H1 (cell line): ENCODE data around the gene KIF11. TPM values are rescaled to one million over a fixed set of nuclear protein-coding genes. Genes with fewer than 3 reads are reported as not detected.

Experiments
- CTCF ChIA-PET: fragments of 300-600 bp; sonication (Branson Sonifier 250); formaldehyde crosslinking; loops from one replicate; lab custom pipeline; 2021; ENCODE audit not compliant: partially characterized antibody; lab: Charles Lee
- POLR2A ChIA-PET: fragments of 300-600 bp; sonication (Branson Sonifier 250); formaldehyde crosslinking; loops from one replicate; lab custom pipeline; 2021; ENCODE audit warnings: inconsistent platforms; ENCODE audit not compliant: partially characterized antibody; lab: Charles Lee
- DNase-seq, 2 experiments: peaks; one replicate each; pipeline versions ENCODE4 v3.0.0 to v3.0.0-alpha.2; 2010 to 2022; ENCODE audit warnings: low spot score in 2 of 2, low read depth in 1 of 2, mixed read lengths in 1 of 2
- FAIRE-seq: peaks from 2 replicates; lab custom pipeline; 2011; peaks lifted over from hg19 to GRCh38; lab: Jason Lieb, UNC
- H2AFZ ChIP-seq: 2 replicates; pipeline ENCODE4 v1.8.1; 2012; ENCODE audit warnings: low read length, inconsistent platforms
- H2AK5ac ChIP-seq: 2 replicates; pipeline ENCODE4 v1.6.1; 2013; ENCODE audit warnings: low read depth, low read length
- H2BK120ac ChIP-seq: replicated peaks from 2 replicates; pipeline ENCODE3; 2013; ENCODE audit warnings: low read depth, low read length, inconsistent platforms
- H2BK12ac ChIP-seq: 2 replicates; pipeline ENCODE4 v1.6.1; 2013; ENCODE audit warnings: low read depth, low read length
- H2BK15ac ChIP-seq: 2 replicates; pipeline ENCODE4 v1.6.1; 2013; ENCODE audit warnings: low read length
- H2BK20ac ChIP-seq: 2 replicates; pipeline ENCODE4 v1.6.1; 2013; ENCODE audit warnings: low read length
- H2BK5ac ChIP-seq: 2 replicates; pipeline ENCODE4 v1.6.1; 2013; ENCODE audit warnings: low read depth, low read length
- H3K14ac ChIP-seq: 2 replicates; pipeline ENCODE4 v1.6.1; 2013; ENCODE audit warnings: inconsistent platforms; ENCODE audit not compliant: insufficient read length
- H3K18ac ChIP-seq: 2 replicates; pipeline ENCODE4 v1.6.1; 2013; ENCODE audit warnings: low read length; ENCODE audit errors: extremely low read depth
- H3K23ac ChIP-seq: 2 replicates; pipeline ENCODE4 v1.6.1; 2013; ENCODE audit warnings: inconsistent platforms; ENCODE audit not compliant: insufficient read length
- H3K23me2 ChIP-seq: 2 replicates; pipeline ENCODE4 v1.6.1; 2013; ENCODE audit warnings: low read depth, low read length
- H3K27ac ChIP-seq: 2 replicates; pipeline ENCODE4 v1.6.1; 2011; ENCODE audit warnings: low read depth, low read length, inconsistent platforms
- H3K27me3 ChIP-seq, 4 experiments: replicated peaks in 1 of 4; 1 replicate in 1 of 4; 2 replicates in 3 of 4; pipeline versions ENCODE4 v1.6.1 to v1.8.1; 2011 to 2013; ENCODE audit warnings: low read length in 3 of 4, mild to moderate bottlenecking in 3 of 4, inconsistent platforms in 2 of 4, mixed read lengths in 2 of 4, moderate library complexity in 1 of 4; ENCODE audit not compliant: control insufficient read depth in 3 of 4, insufficient read depth in 3 of 4; ENCODE audit errors: extremely low read depth in 1 of 4
- H3K36me3 ChIP-seq, 4 experiments: 2 replicates each; pipeline versions ENCODE4 v1.6.1 to v1.8.1; 2011 to 2013; ENCODE audit warnings: mild to moderate bottlenecking in 4 of 4, low read length in 3 of 4, moderate library complexity in 2 of 4, control low read depth in 1 of 4, inconsistent platforms in 1 of 4; ENCODE audit not compliant: insufficient read depth in 4 of 4, control insufficient read depth in 2 of 4
- H3K4ac ChIP-seq: replicated peaks from 2 replicates; pipeline ENCODE3; 2013; ENCODE audit warnings: low read length, low read depth, mixed read lengths, inconsistent platforms; ENCODE audit not compliant: insufficient read length
- H3K4me1 ChIP-seq, 4 experiments: replicated peaks in 1 of 4; 1 replicate in 1 of 4; 2 replicates in 3 of 4; pipeline versions ENCODE4 v1.6.1 to v1.8.1; 2011 to 2013; ENCODE audit warnings: low read length in 3 of 4, inconsistent platforms in 2 of 4, mixed read lengths in 1 of 4; ENCODE audit not compliant: insufficient read depth in 4 of 4, control insufficient read depth in 3 of 4
- H3K4me2 ChIP-seq, 2 experiments: 2 replicates each; pipeline versions ENCODE4 v1.6.1 to v1.8.1; 2011 to 2013; ENCODE audit warnings: low read depth in 2 of 2, low read length in 2 of 2, control low read depth in 1 of 2, inconsistent platforms in 1 of 2, mild to moderate bottlenecking in 1 of 2; ENCODE audit not compliant: insufficient read depth in 1 of 2
- H3K4me3 ChIP-seq, 4 experiments: fragments of 200-600, 300-600 bp in 1 of 4; sonication (generic), shearing (Covaris generic), sonication (Bioruptor Twin) in 1 of 4; 2 replicates each; pipeline versions ENCODE4 v1.5.1 to v1.8.1; 2011 to 2016; ENCODE audit warnings: low read length in 4 of 4, low read depth in 3 of 4, control low read depth in 2 of 4, inconsistent platforms in 2 of 4, mild to moderate bottlenecking in 2 of 4, mixed read lengths in 1 of 4, moderate library complexity in 1 of 4; ENCODE audit not compliant: insufficient read depth in 2 of 4; ENCODE audit errors: extremely low read depth in 1 of 4
- H3K56ac ChIP-seq: replicated peaks from 2 replicates; pipeline ENCODE3; 2013; ENCODE audit warnings: low read depth, mild to moderate bottlenecking, mixed read lengths, low read length, inconsistent platforms; ENCODE audit not compliant: insufficient read length
- H3K79me1 ChIP-seq: 2 replicates; pipeline ENCODE4 v1.6.1; 2013; ENCODE audit warnings: low read depth, low read length, control low read depth
- H3K79me2 ChIP-seq, 2 experiments: 2 replicates each; pipeline versions ENCODE4 v1.6.1 to v1.8.1; 2012 to 2013; ENCODE audit warnings: low read length in 2 of 2, mild to moderate bottlenecking in 2 of 2, inconsistent platforms in 1 of 2; ENCODE audit not compliant: insufficient read depth in 2 of 2, control insufficient read depth in 1 of 2
- H3K9ac ChIP-seq, 4 experiments: replicated peaks in 1 of 4; 1 replicate in 1 of 4; 2 replicates in 3 of 4; pipeline versions ENCODE4 v1.6.1 to v1.8.1; 2011 to 2013; ENCODE audit warnings: low read depth in 3 of 4, low read length in 3 of 4, control low read depth in 2 of 4, mild to moderate bottlenecking in 2 of 4, moderate library complexity in 2 of 4, inconsistent platforms in 1 of 4; ENCODE audit errors: extremely low read depth in 1 of 4
- H3K9me3 ChIP-seq, 2 experiments: 2 replicates each; pipeline versions ENCODE4 v1.6.1 to v1.8.1; 2012 to 2013; ENCODE audit warnings: mild to moderate bottlenecking in 2 of 2, moderate library complexity in 2 of 2, control low read depth in 1 of 2, inconsistent platforms in 1 of 2, low read depth in 1 of 2, low read length in 1 of 2, mixed read lengths in 1 of 2; ENCODE audit not compliant: insufficient read depth in 2 of 2
- H4K20me1 ChIP-seq, 2 experiments: replicated peaks in 1 of 2; 2 replicates each; pipeline versions ENCODE3 to v1.8.1; 2011 to 2013; ENCODE audit warnings: inconsistent platforms in 2 of 2, low read length in 2 of 2, mild to moderate bottlenecking in 1 of 2; ENCODE audit not compliant: insufficient read depth in 2 of 2, control insufficient read depth in 1 of 2
- H4K5ac ChIP-seq: 2 replicates; pipeline ENCODE4 v1.6.1; 2013; ENCODE audit warnings: low read length, low read depth, mixed read lengths, inconsistent platforms; ENCODE audit not compliant: insufficient read length
- H4K8ac ChIP-seq: 2 replicates; pipeline ENCODE4 v1.8.0; 2013; ENCODE audit warnings: mild to moderate bottlenecking, moderate library complexity, low read length, inconsistent platforms; ENCODE audit not compliant: insufficient read depth; ENCODE audit errors: extremely low read depth
- H4K91ac ChIP-seq: replicated peaks from 2 replicates; pipeline ENCODE3; 2013; ENCODE audit warnings: low read length, mixed read lengths, inconsistent platforms; ENCODE audit not compliant: insufficient read length
- CEBPB ChIP-seq: IDR thresholded peaks from 2 replicates; pipeline ENCODE4 v1.6.1; 2012; ENCODE audit warnings: low read depth, low read length
- CTBP2 ChIP-seq: IDR thresholded peaks from 2 replicates; pipeline ENCODE4 v1.7.0; 2011; ENCODE audit warnings: borderline replicate concordance, mild to moderate bottlenecking, moderate library complexity, mixed read lengths, low read length; ENCODE audit not compliant: insufficient read depth, insufficient read length
- EGR1 ChIP-seq: IDR thresholded peaks from 2 replicates; pipeline ENCODE4 v1.6.1; 2011; ENCODE audit warnings: low read depth, low read length, borderline replicate concordance
- EP300 ChIP-seq, 2 experiments: IDR thresholded peaks; 1 replicate in 1 of 2; 2 replicates in 1 of 2; pipeline ENCODE4 v1.6.1; 2011 to 2012; ENCODE audit warnings: low read depth in 2 of 2, low read length in 2 of 2, mild to moderate bottlenecking in 2 of 2, borderline replicate concordance in 1 of 2, inconsistent platforms in 1 of 2, moderate library complexity in 1 of 2
- EZH2 ChIP-seq: fragments of 200-600 bp; sonication (generic); IDR thresholded peaks from 2 replicates; pipeline ENCODE4 v1.7.1; 2012; ENCODE audit warnings: low read depth, mild to moderate bottlenecking, moderate library complexity, low read length, inconsistent platforms; ENCODE audit not compliant: severe bottlenecking
- GABPA ChIP-seq: IDR thresholded peaks from 2 replicates; pipeline ENCODE4 v1.6.1; 2011; ENCODE audit warnings: mild to moderate bottlenecking, low read length, moderate library complexity, borderline replicate concordance; ENCODE audit not compliant: insufficient read depth
- HDAC2 ChIP-seq, 2 experiments: fragments of 300-600 bp in 1 of 2; sonication (generic) in 1 of 2; IDR thresholded peaks; 2 replicates each; pipeline ENCODE4 v1.6.1; 2011 to 2012; ENCODE audit warnings: low read depth in 2 of 2, low read length in 2 of 2, mild to moderate bottlenecking in 2 of 2, moderate library complexity in 2 of 2, borderline replicate concordance in 1 of 2, inconsistent platforms in 1 of 2
- SIX5 ChIP-seq: IDR thresholded peaks from 2 replicates; pipeline ENCODE4 v1.6.1; 2011; ENCODE audit warnings: mild to moderate bottlenecking, low read depth, low read length
- WGBS, 2 experiments: shearing (Covaris generic) in 1 of 2; methylation state at CpG; one replicate each; pipeline versions ENCODE4 v1.1.6 to v1.1.7; 2013 to 2015; ENCODE audit warnings: low lambda C conversion rate in 2 of 2, mixed read lengths in 2 of 2, inconsistent platforms in 1 of 2, low coverage in 1 of 2, missing lambda C conversion rate in 1 of 2; ENCODE audit not compliant: insufficient replicate concordance in 2 of 2, insufficient coverage in 1 of 2, insufficient read length in 1 of 2; ENCODE audit errors: extremely low coverage in 1 of 2, missing lambda C conversion rate in 1 of 2; 5-methylcytosine and 5-hydroxymethylcytosine counted together
- polyA plus RNA-seq, 7 experiments: library from polyadenylated mRNA; depleted of rRNA in 3 of 7; stranded (reverse) in 5 of 7; unstranded in 2 of 7; fragments of >200 nt in 5 of 7; fragments of 200-250 nt in 2 of 7; gene quantifications; 1 replicate in 5 of 7; 2 replicates in 1 of 7; 4 replicates in 1 of 7; pipeline versions ENCODE4 v1.2.1 to v1.2.3, GENCODE V29; 2011 to 2013; ENCODE audit warnings: missing spikeins in 2 of 7, mixed read lengths in 2 of 7
- total RNA-seq: library from RNA; stranded (reverse); fragmentation: NEBNext Ultra II Directional; extraction: Animal tissue kit (Norgen Biotek cat#: 25700); gene quantifications from 2 replicates; pipeline ENCODE4 v1.2.1, GENCODE V29; 2021

Gene KIF11
- total and polyA plus RNA-seq, 2 of the 8 experiments (the other 6 are each of a cell fraction or from before 2014, with no cell fraction given) = 11.1 to 59.2 TPM

- H3K18ac ChIP-seq = no peak overlapping the region
- peaks cover 0 to 2% (median 0%) of the 10 kb centered on the region in 4 experiments; a peak in 1 of 8 replicates for H3K36me3 ChIP-seq
- peaks cover 0 to 9% (median 8%) of the 10 kb centered on the region in 4 experiments; a peak in 6 of 7 replicates for H3K4me1 ChIP-seq
- H2BK15ac ChIP-seq = no peak overlapping the region
- H3K9me3 ChIP-seq = no peaks in the 10 kb centered on the region
- no peaks in the 10 kb centered on the region for H3K79me2 ChIP-seq
- no peak overlapping the region for H3K23ac ChIP-seq
- no peak overlapping the region for H4K8ac ChIP-seq
- H3K27me3 ChIP-seq = peaks cover 22 to 70% (median 54%) of the 10 kb centered on the region in 4 experiments
- H3K27ac ChIP-seq = no peak overlapping the region
- no peak overlapping the region for H2AK5ac ChIP-seq
- FAIRE-seq (no peak), DNase-seq (peak in 1 of 2 experiments; percentile 76)
- no peak overlapping the region for H3K14ac ChIP-seq
- H2BK12ac ChIP-seq = no peak overlapping the region
- ChIA-PET POLR2A (interaction anchor here (0.9 to 1.0 kb wide), 2 partner anchors 11 to 115 kb away, joined by 3 to 4 read pairs; partner anchors contain the start of gene IDE), CTCF (interaction anchor here (0.7 to 1.8 kb wide), 2 partner anchors 9 to 10 kb away, joined by 4 read pairs; no protein-coding TSS in a partner anchor)
- peak overlapping the region; percentile 66 to 96 for H3K4me2 ChIP-seq
- H3K9ac ChIP-seq = no peak overlapping the region
- no peak overlapping the region for H4K91ac ChIP-seq
- H2BK20ac ChIP-seq = no peak overlapping the region
- peaks cover 18% of the 10 kb centered on the region for H3K23me2 ChIP-seq
- no peak overlapping the region for H3K56ac ChIP-seq
- H4K5ac ChIP-seq = no peak overlapping the region
- no peak overlapping the region for H2BK5ac ChIP-seq
- H2BK120ac ChIP-seq = no peak overlapping the region
- H3K79me1 ChIP-seq = no peaks in the 10 kb centered on the region
- peak overlapping the region; percentile 37 to 68 (median 52); a peak in 7 of 8 replicates for H3K4me3 ChIP-seq
- H4K20me1 ChIP-seq = peaks cover 0 to 4% of the 10 kb centered on the region in 2 experiments
- peak overlapping the region; percentile 70; the same call in 1 of the 2 replicates for H2AFZ ChIP-seq
- WGBS, 2 experiments = 3% methylated on average over 61 of the region's 63 CpGs; no CpG with 5 or more reads in 1 of the 2 experiments
- no peak overlapping the region for H3K4ac ChIP-seq
- TF ChIP-seq GABPA = no peak
- no peak for TF ChIP-seq EP300 (IDR thresholded peaks at IDR 0.05; ENCODE audit: borderline replicate concordance in 1 of 2, low read depth in 2 of 2, low read length in 2 of 2)
- no peak for TF ChIP-seq CEBPB
- TF ChIP-seq SIX5 = no peak
- peak; percentile 80 for TF ChIP-seq EZH2
- no peak for TF ChIP-seq EGR1
- TF ChIP-seq HDAC2 (IDR thresholded peaks at IDR 0.05; ENCODE audit: borderline replicate concordance in 1 of 2, low read depth in 2 of 2, low read length in 2 of 2) = no peak
- no peak for TF ChIP-seq CTBP2
These were observed 96.2 kb downstream of the KIF11 start for GRCh38 chr10:92688927-92689662.
